Measurements from ENCODE around the gene PDIA6.

Gene PDIA6

GRCh38 chr2:10830641-10831399, 18.2 kb upstream of the PDIA6 start:
- Histone ChIP-seq H3F3A (ENCODE audit: insufficient read depth, low read length) (no peaks in the 10 kb centered on the region), H2AFZ (ENCODE audit: low read length) (no peak overlapping the region), H3K4me1 (ENCODE audit: insufficient read depth, low read length, severe bottlenecking) (no peaks in the 10 kb centered on the region), H3K9ac (ENCODE audit: low read length) (no peak overlapping the region), H3K27ac (ENCODE audit: low read depth, low read length, poor library complexity, severe bottlenecking) (no peak overlapping the region), H3K36me3 (ENCODE audit: insufficient read depth, low read length) (no peaks in the 10 kb centered on the region; the same call in 1 of the 2 replicates), H3K4me2 (ENCODE audit: low read length) (no peak overlapping the region), H3K27me3 (ENCODE audit: insufficient read depth, low read length) (peaks cover 4% of the 10 kb centered on the region; the same call in 1 of the 2 replicates), H4K20me1 (ENCODE audit: insufficient read depth, low read length) (no peaks in the 10 kb centered on the region), H3K9me3 (ENCODE audit: low read length) (no peaks in the 10 kb centered on the region), H3K9me2 (ENCODE audit: low read depth, low read length) (no peaks in the 10 kb centered on the region), H3K79me2 (ENCODE audit: insufficient read depth, low read length) (no peaks in the 10 kb centered on the region), H3K4me3 (ENCODE audit: low read depth, low read length, poor library complexity, severe bottlenecking) (no peak overlapping the region)
- no peak for TF ChIP-seq EZH2 (IDR thresholded peaks at IDR 0.05; ENCODE audit: borderline replicate concordance, low read length)
- no peak for TF ChIP-seq CTCF (IDR thresholded peaks at IDR 0.05; ENCODE audit: low read length)

GRCh38 chr2:10830203-10830602, 17.6 kb upstream of the PDIA6 start:
- Histone ChIP-seq H3F3A (ENCODE audit: insufficient read depth, low read length) (no peaks in the 10 kb centered on the region), H3K9ac (ENCODE audit: low read length) (no peak overlapping the region), H4K20me1 (ENCODE audit: insufficient read depth, low read length) (no peaks in the 10 kb centered on the region), H3K4me3 (ENCODE audit: low read depth, low read length, poor library complexity, severe bottlenecking) (no peak overlapping the region), H3K27me3 (ENCODE audit: insufficient read depth, low read length) (peaks cover 11% of the 10 kb centered on the region), H2AFZ (ENCODE audit: low read length) (no peak overlapping the region), H3K4me2 (ENCODE audit: low read length) (no peak overlapping the region), H3K79me2 (ENCODE audit: insufficient read depth, low read length) (no peaks in the 10 kb centered on the region), H3K27ac (ENCODE audit: low read depth, low read length, poor library complexity, severe bottlenecking) (no peak overlapping the region), H3K9me3 (ENCODE audit: low read length) (no peaks in the 10 kb centered on the region), H3K9me2 (ENCODE audit: low read depth, low read length) (no peaks in the 10 kb centered on the region), H3K4me1 (ENCODE audit: insufficient read depth, low read length, severe bottlenecking) (no peaks in the 10 kb centered on the region), H3K36me3 (ENCODE audit: insufficient read depth, low read length) (no peaks in the 10 kb centered on the region; the same call in 1 of the 2 replicates)
- TF ChIP-seq EZH2 (IDR thresholded peaks at IDR 0.05; ENCODE audit: borderline replicate concordance, low read length) (no peak), CTCF (IDR thresholded peaks at IDR 0.05; ENCODE audit: low read length) (no peak)

DNA sequence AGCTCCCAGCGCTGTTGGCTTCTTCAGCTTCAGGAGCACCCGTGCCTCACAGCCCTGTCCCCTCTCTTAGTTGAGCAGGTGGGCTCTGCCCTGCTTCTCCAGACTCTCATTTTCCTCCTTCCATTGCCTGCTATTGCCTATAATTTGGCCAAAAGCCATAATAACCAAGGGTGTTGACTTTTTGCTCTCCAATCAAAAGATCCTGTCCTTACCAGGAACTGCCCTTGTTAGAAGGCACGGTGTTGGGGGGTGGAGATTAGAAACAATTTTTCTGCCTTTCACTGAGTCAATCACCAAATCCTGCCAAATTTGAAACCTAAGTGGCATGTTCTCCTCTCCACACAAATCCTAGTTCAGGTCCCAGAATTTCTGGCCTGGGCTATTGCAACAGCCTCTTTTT, 16.7 kb upstream of the PDIA6 start:
- Histone ChIP-seq H3K4me3 (ENCODE audit: low read depth, low read length, poor library complexity, severe bottlenecking) (no peak overlapping the region), H3K4me1 (ENCODE audit: insufficient read depth, low read length, severe bottlenecking) (no peaks in the 10 kb centered on the region), H3K27ac (ENCODE audit: low read depth, low read length, poor library complexity, severe bottlenecking) (no peak overlapping the region), H3K4me2 (ENCODE audit: low read length) (no peak overlapping the region), H3K36me3 (ENCODE audit: insufficient read depth, low read length) (no peaks in the 10 kb centered on the region; the same call in 1 of the 2 replicates), H3K9me3 (ENCODE audit: low read length) (no peaks in the 10 kb centered on the region), H3F3A (ENCODE audit: insufficient read depth, low read length) (no peaks in the 10 kb centered on the region), H4K20me1 (ENCODE audit: insufficient read depth, low read length) (no peaks in the 10 kb centered on the region), H3K9me2 (ENCODE audit: low read depth, low read length) (no peaks in the 10 kb centered on the region), H3K27me3 (ENCODE audit: insufficient read depth, low read length) (peaks cover 12% of the 10 kb centered on the region), H3K79me2 (ENCODE audit: insufficient read depth, low read length) (no peaks in the 10 kb centered on the region), H2AFZ (ENCODE audit: low read length) (no peak overlapping the region), H3K9ac (ENCODE audit: low read length) (no peak overlapping the region)
- TF ChIP-seq EZH2 (IDR thresholded peaks at IDR 0.05; ENCODE audit: borderline replicate concordance, low read length) = no peak
- TF ChIP-seq CTCF (IDR thresholded peaks at IDR 0.05; ENCODE audit: low read length) = no peak
